Tibial nerve (tissue), 3 donors: ENCODE data around the gene SEMA4G.

ENCODE experiments used
- POLR2A ChIP-seq, 2 donors: fragments of 450-650 bp; IDR thresholded peaks; one replicate each; pipeline ENCODE4 v1.6.1; 2017; ENCODE audit warnings: antibody characterized with exemption in 2 of 2, mild to moderate bottlenecking in 2 of 2, moderate library complexity in 2 of 2
- TF ChIP-seq, protein P1 (sequence below), 5 experiments: fragments of 200-600 bp in 3 of 5; fragments of 450-650 bp in 2 of 5; sonication (generic) in 3 of 5; IDR thresholded peaks; one replicate each; pipeline ENCODE4 v1.5.1; 2016 to 2019; ENCODE audit warnings: antibody characterized with exemption in 5 of 5, mild to moderate bottlenecking in 3 of 5, moderate library complexity in 2 of 5

DNA sequence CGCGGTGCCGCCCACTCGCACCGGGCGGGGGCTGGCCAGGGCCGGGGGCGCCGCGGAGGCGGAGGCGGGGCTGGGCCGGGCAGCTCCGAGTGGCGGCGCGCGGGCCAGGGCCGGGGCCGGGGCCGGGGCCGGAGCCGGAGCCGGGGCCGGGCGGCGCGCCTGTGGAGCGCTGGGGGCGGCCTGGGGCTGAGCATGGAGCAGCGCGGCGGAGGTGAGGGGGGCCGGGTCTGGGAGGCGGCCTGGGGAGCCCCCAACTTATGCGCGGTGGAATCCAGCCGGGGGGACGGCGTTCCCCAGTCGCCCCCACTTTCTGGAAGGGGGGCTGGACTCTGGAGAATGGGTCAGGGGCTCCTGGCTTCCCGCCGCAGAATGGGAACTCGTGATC is 30.4 kb downstream of the SEMA4G start, which contains the start of gene LZTS2:
- TF ChIP-seq, protein P1, sequence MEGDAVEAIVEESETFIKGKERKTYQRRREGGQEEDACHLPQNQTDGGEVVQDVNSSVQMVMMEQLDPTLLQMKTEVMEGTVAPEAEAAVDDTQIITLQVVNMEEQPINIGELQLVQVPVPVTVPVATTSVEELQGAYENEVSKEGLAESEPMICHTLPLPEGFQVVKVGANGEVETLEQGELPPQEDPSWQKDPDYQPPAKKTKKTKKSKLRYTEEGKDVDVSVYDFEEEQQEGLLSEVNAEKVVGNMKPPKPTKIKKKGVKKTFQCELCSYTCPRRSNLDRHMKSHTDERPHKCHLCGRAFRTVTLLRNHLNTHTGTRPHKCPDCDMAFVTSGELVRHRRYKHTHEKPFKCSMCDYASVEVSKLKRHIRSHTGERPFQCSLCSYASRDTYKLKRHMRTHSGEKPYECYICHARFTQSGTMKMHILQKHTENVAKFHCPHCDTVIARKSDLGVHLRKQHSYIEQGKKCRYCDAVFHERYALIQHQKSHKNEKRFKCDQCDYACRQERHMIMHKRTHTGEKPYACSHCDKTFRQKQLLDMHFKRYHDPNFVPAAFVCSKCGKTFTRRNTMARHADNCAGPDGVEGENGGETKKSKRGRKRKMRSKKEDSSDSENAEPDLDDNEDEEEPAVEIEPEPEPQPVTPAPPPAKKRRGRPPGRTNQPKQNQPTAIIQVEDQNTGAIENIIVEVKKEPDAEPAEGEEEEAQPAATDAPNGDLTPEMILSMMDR (IDR thresholded peaks at IDR 0.05) = no peak
- no peak for TF ChIP-seq POLR2A (IDR thresholded peaks at IDR 0.05)
